ENCODE measurements around the gene PDE2A.
A peak's percentile ranks its signal among the peaks of the same experiment; 100 is the strongest.

- TF ChIP-seq CTCF (IDR thresholded peaks at IDR 0.05; ENCODE audit: low read depth, low read length) (peak; percentile 73), EZH2phosphoT487 (IDR thresholded peaks at IDR 0.05; ENCODE audit: low read depth) (no peak)
These were observed 65.2 kb downstream of the PDE2A start for GRCh38 chr11:72609045-72609444.
